ENCODE results near the gene PDE6B.
"Not testable (repeated sequence)": the region's sequence is repeated elsewhere in the genome, so short reads cannot be mapped to it uniquely, and the experiment has no call there.

PDE6B gene

GRCh38 chr4:589219-589963 is 36.0 kb upstream of the PDE6B start:
- TF ChIP-seq CTCF (IDR thresholded peaks at IDR 0.05) (no peak), ZFX (IDR thresholded peaks at IDR 0.05; ENCODE audit: borderline replicate concordance) (no peak)
- H3K27ac ChIP-seq: no peak overlapping the region

GRCh38 chr4:590313-590841 is 35.0 kb upstream of the PDE6B start:
- no peak for TF ChIP-seq CTCF (IDR thresholded peaks at IDR 0.05)
- no peak for TF ChIP-seq ZFX (IDR thresholded peaks at IDR 0.05; ENCODE audit: borderline replicate concordance)
- H3K27ac ChIP-seq: no peak overlapping the region

GRCh38 chr4:592178-592577 is 33.2 kb upstream of the PDE6B start:
- not testable (repeated sequence) for H3K27ac ChIP-seq

GRCh38 chr4:592825-593520 is 32.4 kb upstream of the PDE6B start:
- TF ChIP-seq CTCF (IDR thresholded peaks at IDR 0.05) (no peak), ZFX (IDR thresholded peaks at IDR 0.05; ENCODE audit: borderline replicate concordance) (no peak)
- H3K27ac ChIP-seq: no peak overlapping the region

- TF ChIP-seq CTCF (IDR thresholded peaks at IDR 0.05): no peak
- no peak for TF ChIP-seq ZFX (IDR thresholded peaks at IDR 0.05; ENCODE audit: borderline replicate concordance)
- H3K27ac ChIP-seq: no peak overlapping the region
Measured at GRCh38 chr4:598925-599324, 26.4 kb upstream of the PDE6B start.

- TF ChIP-seq ZFX (IDR thresholded peaks at IDR 0.05; ENCODE audit: borderline replicate concordance): no peak
- no peak for TF ChIP-seq CTCF (IDR thresholded peaks at IDR 0.05)
- no peak overlapping the region for H3K27ac ChIP-seq
Measured at GRCh38 chr4:600166-600565, 25.2 kb upstream of the PDE6B start.

- TF ChIP-seq ZFX (IDR thresholded peaks at IDR 0.05; ENCODE audit: borderline replicate concordance) (no peak), CTCF (IDR thresholded peaks at IDR 0.05) (no peak)
- no peak overlapping the region for H3K27ac ChIP-seq
Measured at GRCh38 chr4:600850-601515, 24.4 kb upstream of the PDE6B start.
